SK-N-MC (cell line): Measurements from ENCODE around the gene ETFRF1.

Experiments used
- DNase-seq: peaks from one replicate; pipeline ENCODE4 v3.0.0-alpha.2; 2011; ENCODE audit warnings: low read depth, low spot score
- H3K27ac ChIP-seq: fragments of 200-600 bp; sonication (generic); 2 replicates; pipeline ENCODE4 v1.5.1; 2016; ENCODE audit warnings: mixed run types
- H3K36me3 ChIP-seq: fragments of 200-600 bp; sonication (generic); 2 replicates; pipeline ENCODE4 v1.6.1; 2017; ENCODE audit warnings: antibody characterized with exemption, low read length, mixed read lengths; ENCODE audit not compliant: insufficient read depth
- H3K4me3 ChIP-seq: fragments of 200-600 bp; sonication (generic); 2 replicates; pipeline ENCODE4 v1.5.1; 2016
- H3K9ac ChIP-seq: fragments of 200-600 bp; sonication (generic); 2 replicates; pipeline ENCODE4 v1.8.0; 2017; ENCODE audit warnings: mixed run types, mixed read lengths; ENCODE audit not compliant: insufficient read length
- H3K9me3 ChIP-seq: fragments of 200-600 bp; sonication (generic); 2 replicates; pipeline ENCODE4 v1.6.1; 2017; ENCODE audit warnings: low read depth, mild to moderate bottlenecking, antibody characterized with exemption, low read length, moderate library complexity, mixed read lengths
- EZH2 ChIP-seq: fragments of 200-600 bp; sonication (generic); IDR thresholded peaks from one replicate; pipeline ENCODE4 v1.6.1; 2017; ENCODE audit warnings: antibody characterized with exemption
- FOXP2 ChIP-seq: optimal IDR thresholded peaks from 2 replicates; pipeline ENCODE3; 2011; ENCODE audit warnings: mild to moderate bottlenecking, moderate library complexity; ENCODE audit not compliant: insufficient read depth; ENCODE audit errors: extremely low read length, control extremely low read depth
- POLR2AphosphoS5 ChIP-seq: IDR thresholded peaks from 2 replicates; pipeline ENCODE4 v1.6.1; 2012; ENCODE audit warnings: mild to moderate bottlenecking, low read depth, low read length, borderline replicate concordance

The ETFRF1 gene

GRCh38 chr12:25197608-25198007 lies 2.6 kb downstream of the ETFRF1 start:
- Histone ChIP-seq H3K9ac (no peak overlapping the region), H3K9me3 (no peaks in the 10 kb centered on the region), H3K36me3 (no peaks in the 10 kb centered on the region), H3K27ac (no peak overlapping the region), H3K4me3 (no peak overlapping the region)
- TF ChIP-seq FOXP2 (no peak), EZH2 (no peak), POLR2AphosphoS5 (no peak)
- DNase-seq, result no peak

GRCh38 chr12:25200703-25201102 lies 5.7 kb downstream of the ETFRF1 start:
- Histone ChIP-seq H3K9me3 (no peaks in the 10 kb centered on the region), H3K27ac (no peak overlapping the region), H3K36me3 (peaks cover 6% of the 10 kb centered on the region; the same call in 1 of the 2 replicates), H3K4me3 (no peak overlapping the region), H3K9ac (no peak overlapping the region)
- no peak for DNase-seq
- TF ChIP-seq FOXP2 (no peak), POLR2AphosphoS5 (no peak), EZH2 (no peak)

DNA sequence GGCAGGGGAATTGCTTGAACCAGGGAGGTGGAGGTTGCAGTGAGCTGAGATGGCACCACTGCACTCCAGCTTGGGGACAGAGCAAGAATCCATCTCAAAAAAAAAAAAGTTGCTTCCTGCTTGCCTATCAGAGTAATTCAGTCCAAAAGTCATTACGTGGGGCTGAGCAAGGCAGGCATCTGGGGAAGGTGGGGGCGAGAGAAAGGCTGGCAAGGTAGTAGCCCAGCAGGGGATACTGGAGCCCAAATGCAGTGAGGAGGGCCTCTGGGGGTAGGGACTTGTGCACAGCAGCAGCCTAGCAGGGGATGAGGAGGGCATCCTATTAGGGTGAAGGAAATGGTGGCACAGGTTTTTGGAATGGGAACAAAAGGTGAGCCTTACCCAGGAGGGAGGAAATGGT lies 7.1 kb downstream of the ETFRF1 start:
- Histone ChIP-seq H3K36me3 (peaks cover 6% of the 10 kb centered on the region), H3K9ac (no peak overlapping the region), H3K27ac (no peak overlapping the region), H3K4me3 (no peak overlapping the region), H3K9me3 (no peaks in the 10 kb centered on the region)
- TF ChIP-seq POLR2AphosphoS5 (no peak), EZH2 (no peak), FOXP2 (no peak)
- DNase-seq, result no peak

DNA sequence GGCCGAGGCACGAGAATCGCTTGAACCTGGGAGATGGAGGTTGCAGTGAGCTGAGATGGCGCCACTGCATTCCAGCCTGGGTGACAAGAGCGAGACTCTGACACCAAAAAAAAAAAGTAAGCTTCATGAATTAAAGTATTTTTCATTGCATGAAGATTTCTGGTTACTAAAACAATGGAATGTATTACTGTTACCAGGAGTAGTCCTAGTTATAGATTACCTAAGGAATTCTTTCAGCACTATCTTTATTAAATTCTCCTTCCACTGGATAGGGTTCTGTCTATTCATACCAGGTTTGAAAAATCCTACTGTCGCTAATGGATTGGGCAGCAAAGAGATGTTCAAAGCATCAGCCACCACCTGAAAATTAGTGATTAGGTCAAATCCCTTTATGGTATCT lies 12.4 kb downstream of the ETFRF1 start:
- Histone ChIP-seq H3K27ac (no peak overlapping the region), H3K9me3 (no peaks in the 10 kb centered on the region), H3K36me3 (peaks cover 21% of the 10 kb centered on the region), H3K4me3 (no peak overlapping the region), H3K9ac (no peak overlapping the region)
- TF ChIP-seq FOXP2 (no peak), EZH2 (no peak), POLR2AphosphoS5 (no peak)
- DNase-seq, result no peak

GRCh38 chr12:25207846-25208245 lies 12.8 kb downstream of the ETFRF1 start:
- H3K9me3 ChIP-seq, result no peaks in the 10 kb centered on the region
- no peak overlapping the region for H3K4me3 ChIP-seq
- no peak for DNase-seq
- TF ChIP-seq FOXP2 (no peak), POLR2AphosphoS5 (no peak), EZH2 (no peak)
- H3K27ac ChIP-seq, result no peak overlapping the region
- H3K36me3 ChIP-seq, result peaks cover 21% of the 10 kb centered on the region
- no peak overlapping the region for H3K9ac ChIP-seq

DNA sequence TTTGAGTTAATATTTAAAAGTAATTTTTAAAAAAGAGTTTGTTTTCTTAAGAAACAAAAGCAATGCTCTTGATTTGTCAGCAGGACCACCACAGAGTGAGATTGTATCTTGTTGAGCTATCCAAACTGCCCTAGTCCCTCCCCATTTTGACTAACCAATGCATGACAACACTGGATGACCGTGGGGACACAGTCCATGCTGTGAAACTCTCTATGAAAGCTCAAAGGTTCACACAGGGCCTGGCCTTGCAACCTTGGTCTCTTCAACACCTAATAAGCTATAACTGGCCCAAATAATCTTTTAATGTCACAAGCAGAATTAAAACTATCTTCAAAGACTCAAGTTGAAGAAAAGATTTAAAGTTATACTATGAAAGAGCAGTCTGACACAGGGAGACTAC lies 13.5 kb downstream of the ETFRF1 start:
- no peak for DNase-seq
- H3K4me3 ChIP-seq, result no peak overlapping the region
- TF ChIP-seq FOXP2, result no peak
- TF ChIP-seq POLR2AphosphoS5, result no peak
- TF ChIP-seq EZH2, result no peak
- H3K36me3 ChIP-seq, result peaks cover 21% of the 10 kb centered on the region
- H3K27ac ChIP-seq, result no peak overlapping the region
- H3K9me3 ChIP-seq, result no peaks in the 10 kb centered on the region
- H3K9ac ChIP-seq, result no peak overlapping the region

DNA sequence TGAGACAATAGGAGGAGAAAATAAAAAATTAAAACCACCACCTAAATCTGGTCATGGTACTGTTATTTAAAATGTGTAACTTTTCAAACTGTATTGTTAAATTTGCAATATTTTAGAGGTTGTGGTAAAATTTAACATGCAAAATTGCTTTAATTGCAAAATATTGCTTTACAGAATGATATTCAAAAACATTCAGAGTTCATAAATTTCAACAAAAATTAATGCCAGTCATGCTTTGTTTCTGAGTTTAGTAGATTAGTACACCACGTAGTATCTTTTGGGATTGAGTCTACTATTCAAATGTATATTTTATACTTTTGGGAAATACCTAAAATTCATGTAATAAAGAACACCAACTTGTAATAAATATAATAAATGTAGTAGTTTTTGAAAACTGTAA lies 18.3 kb downstream of the ETFRF1 start:
- Histone ChIP-seq H3K9ac (no peak overlapping the region), H3K9me3 (no peaks in the 10 kb centered on the region), H3K27ac (no peak overlapping the region), H3K36me3 (peaks cover 6% of the 10 kb centered on the region), H3K4me3 (no peak overlapping the region)
- no peak for DNase-seq
- TF ChIP-seq EZH2 (no peak), POLR2AphosphoS5 (no peak), FOXP2 (no peak)

GRCh38 chr12:25236190-25236589 lies 41.2 kb downstream of the ETFRF1 start:
- TF ChIP-seq FOXP2 (no peak), POLR2AphosphoS5 (no peak), EZH2 (no peak)
- Histone ChIP-seq H3K27ac (no peak overlapping the region), H3K4me3 (no peak overlapping the region), H3K9me3 (no peaks in the 10 kb centered on the region), H3K9ac (no peak overlapping the region), H3K36me3 (peaks cover 24% of the 10 kb centered on the region)
- DNase-seq, result no peak

DNA sequence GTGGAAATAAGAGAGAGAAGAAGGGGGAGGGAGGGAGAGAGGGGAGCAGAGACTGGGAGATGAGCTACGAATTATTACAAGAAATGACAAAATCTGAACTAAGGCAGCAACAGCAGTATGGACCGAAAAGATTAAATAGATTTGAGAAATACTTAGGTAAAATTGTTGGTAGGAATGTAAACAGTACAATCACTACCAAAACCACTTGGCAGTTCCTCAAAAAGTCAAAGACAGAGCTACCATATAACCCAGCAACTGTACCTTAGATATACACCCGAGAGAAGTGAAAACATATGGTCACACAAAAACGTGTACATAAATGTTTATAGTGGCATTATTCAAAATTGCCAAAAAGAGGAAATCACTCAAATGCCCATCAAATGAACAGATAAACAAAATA lies 41.6 kb downstream of the ETFRF1 start:
- H3K9ac ChIP-seq, result no peak overlapping the region
- no peak overlapping the region for H3K27ac ChIP-seq
- TF ChIP-seq POLR2AphosphoS5 (no peak), EZH2 (no peak), FOXP2 (no peak)
- DNase-seq, result no peak
- H3K9me3 ChIP-seq, result no peaks in the 10 kb centered on the region
- H3K4me3 ChIP-seq, result no peak overlapping the region
- H3K36me3 ChIP-seq, result peaks cover 27% of the 10 kb centered on the region
